Heart right ventricle (tissue), 16 donors: ENCODE data around the gene IL1A. TPM values are rescaled to one million over a fixed set of nuclear protein-coding genes. Genes with fewer than 3 reads are reported as not detected.
A peak's percentile ranks its signal among the peaks of the same experiment; 100 is the strongest.

Experiments
- ATAC-seq, 8 donors: fragments of 200-7000 bp; cut with Tn5 transposase; one replicate each; pipeline ENCODE4 v1.9.1; 2020; ENCODE audit warnings: mild to moderate bottlenecking in 8 of 8, moderate library complexity in 8 of 8, moderate number of reproducible peaks in 1 of 8
- DNase-seq, 2 donors: peaks; one replicate each; pipeline ENCODE4 v3.0.0-alpha.2; 2020
- H3K27ac ChIP-seq, 10 donors: fragments of 200-600 bp; sonication (generic) in 2 of 10; one replicate each; pipeline versions ENCODE4 v1.5.0 to v1.8.0; 2020 to 2022; ENCODE audit warnings: mild to moderate bottlenecking in 3 of 10
- H3K27me3 ChIP-seq, 7 donors: fragments of 200-600 bp; one replicate each; pipeline ENCODE4 v1.8.0; 2021 to 2022; ENCODE audit warnings: mild to moderate bottlenecking in 2 of 7
- H3K36me3 ChIP-seq, 9 donors: fragments of 200-600 bp; sonication (generic) in 1 of 9; one replicate each; pipeline versions ENCODE4 v1.5.0 to v1.8.0; 2020 to 2022; ENCODE audit warnings: mild to moderate bottlenecking in 2 of 9
- H3K4me1 ChIP-seq, 9 donors: fragments of 200-600 bp; sonication (generic) in 1 of 9; one replicate each; pipeline versions ENCODE4 v1.5.0 to v1.8.0; 2020 to 2022; ENCODE audit warnings: mild to moderate bottlenecking in 4 of 9
- H3K4me3 ChIP-seq, 10 donors: fragments of 200-600 bp; sonication (generic) in 2 of 10; one replicate each; pipeline versions ENCODE4 v1.5.0 to v1.8.0; 2020 to 2022; ENCODE audit warnings: mild to moderate bottlenecking in 7 of 10, moderate library complexity in 2 of 10
- H3K9me3 ChIP-seq, 11 donors: fragments of 200-600 bp in 10 of 11; sonication (generic) in 2 of 11; one replicate each; pipeline versions ENCODE4 v1.5.0 to v1.8.0; 2013 to 2022; ENCODE audit warnings: mild to moderate bottlenecking in 2 of 11, control low read depth in 1 of 11, moderate library complexity in 1 of 11
- WGBS, 2 donors: extraction: QIAGEN DNeasy Blood & Tissue Kit; methylation state at CpG; one replicate each; pipeline ENCODE4 v1.1.7; 2013; ENCODE audit warnings: inconsistent platforms in 1 of 2; 5-methylcytosine and 5-hydroxymethylcytosine counted together
- intact Hi-C, 10 donors: fragments of 100-400 bp; cut with DNase I; formaldehyde crosslinking; loops; one replicate each; pipeline versions ENCODE4 v1.11.1 to v1.14.2; 2022
- polyA plus RNA-seq, 2 donors: library from polyadenylated mRNA; stranded (reverse); fragments of 200-250 nt; gene quantifications; one replicate each; pipeline ENCODE4 v1.2.3, GENCODE V29; 2013
- total RNA-seq, 10 donors: library from RNA; stranded (reverse); fragmentation: NEBNext Ultra II Directional in 3 of 10; extraction: Animal tissue kit (Norgen Biotek cat#: 25700) in 3 of 10; gene quantifications; one replicate each; pipeline versions ENCODE4 v1.2.1 to v1.2.4, GENCODE V29; 2021 to 2023
- TF ChIP-seq, protein P1 (sequence below), 9 donors: fragments of 200-600 bp; sonication (generic) in 2 of 9; IDR thresholded peaks; one replicate each; pipeline versions ENCODE4 v1.5.0 to v1.8.0; 2021 to 2022; ENCODE audit warnings: antibody characterized with exemption in 9 of 9, mild to moderate bottlenecking in 5 of 9, moderate library complexity in 1 of 9
- donor health status: Arrhythmogenic right ventricular cardiomyopathy.
- donor health status: ischemic (EF 13 %, LVEDD 7.1; RV severe dilation, severe dysfunction).
- donor health status: healthy with polysubstance abuse.
- donor health status: DM: no; HTN: yes; CAD: no.
- donor health status: DM: no; HTN: no; CAD: no.
- donor health status: ischemic (EF 25% LVEDD 6.9; RV normal size, moderate dysfunction).
- donor health status: ischemic (EF 25% LVEDD 5.7; RV mildly dilated, moderate dysfunction).
- donor health status: healthy.
- donor health status: DM: yes; HTN: yes; CAD: no.
- donor health status: Ischemic cardiomyopathy.
- donor health status: ischemic (EF 35%, LVEDD 5.7; RV mildly dilated, moderate dysfunction).
- donor health status: nonischemic (EF 11% LVEDD 7.7; RV severe dilation, severe dysfunction).
- donor health status: DM: yes; HTN: yes; CAD: no.
- donor health status: PGD.
- donor health status: ischemic (EF 29% LVEDD 5.4; RV normal size, mild dysfunction).
- donor health status: nonischemic (EF 23%, LVEDD 6.1; RV moderate dilation, normal function).

IL1A gene
- total and polyA plus RNA-seq, 12 donors: 0.01 TPM; not detected in 11

DNA sequence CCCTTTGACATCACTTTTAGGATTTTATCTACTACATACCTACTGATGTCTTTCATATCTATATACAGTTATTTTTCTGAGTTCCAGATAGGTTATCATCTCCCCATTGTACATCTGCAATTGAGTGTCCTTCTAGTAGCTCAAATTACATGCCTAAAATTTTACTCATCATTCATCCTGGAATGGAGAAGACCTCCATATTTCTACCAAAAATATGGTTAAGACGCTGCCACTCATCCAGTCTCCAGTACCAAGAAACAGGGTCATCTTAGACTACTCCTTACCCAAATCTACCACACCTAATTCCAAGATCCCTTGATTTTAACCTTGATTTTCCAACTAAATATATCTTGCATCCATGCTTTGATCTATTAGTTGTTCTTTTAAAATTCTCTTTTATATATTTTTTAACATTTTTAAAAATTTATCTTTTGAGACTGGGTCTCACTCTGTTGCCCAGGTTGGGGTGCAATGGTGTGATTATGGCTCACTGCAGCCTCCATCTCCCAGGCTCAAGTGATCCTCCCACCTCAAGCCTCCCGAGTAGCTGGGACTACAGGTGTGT, 11.3 kb downstream of the IL1A start:
- DNase-seq (no peak), ATAC-seq (no peak)
- Histone ChIP-seq H3K36me3 (no peaks in the 10 kb centered on the region), H3K27ac (no peak overlapping the region), H3K4me1 (peaks cover 0 to 18% (median 0%) of the 10 kb centered on the region in 9 donors), H3K9me3 (no peaks in the 10 kb centered on the region), H3K4me3 (no peak overlapping the region), H3K27me3 (no peaks in the 10 kb centered on the region)
- WGBS, 2 donors: 60 to 69% methylated on average over 2 of the region's 2 CpGs
- TF ChIP-seq, protein P1, sequence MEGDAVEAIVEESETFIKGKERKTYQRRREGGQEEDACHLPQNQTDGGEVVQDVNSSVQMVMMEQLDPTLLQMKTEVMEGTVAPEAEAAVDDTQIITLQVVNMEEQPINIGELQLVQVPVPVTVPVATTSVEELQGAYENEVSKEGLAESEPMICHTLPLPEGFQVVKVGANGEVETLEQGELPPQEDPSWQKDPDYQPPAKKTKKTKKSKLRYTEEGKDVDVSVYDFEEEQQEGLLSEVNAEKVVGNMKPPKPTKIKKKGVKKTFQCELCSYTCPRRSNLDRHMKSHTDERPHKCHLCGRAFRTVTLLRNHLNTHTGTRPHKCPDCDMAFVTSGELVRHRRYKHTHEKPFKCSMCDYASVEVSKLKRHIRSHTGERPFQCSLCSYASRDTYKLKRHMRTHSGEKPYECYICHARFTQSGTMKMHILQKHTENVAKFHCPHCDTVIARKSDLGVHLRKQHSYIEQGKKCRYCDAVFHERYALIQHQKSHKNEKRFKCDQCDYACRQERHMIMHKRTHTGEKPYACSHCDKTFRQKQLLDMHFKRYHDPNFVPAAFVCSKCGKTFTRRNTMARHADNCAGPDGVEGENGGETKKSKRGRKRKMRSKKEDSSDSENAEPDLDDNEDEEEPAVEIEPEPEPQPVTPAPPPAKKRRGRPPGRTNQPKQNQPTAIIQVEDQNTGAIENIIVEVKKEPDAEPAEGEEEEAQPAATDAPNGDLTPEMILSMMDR (IDR thresholded peaks at IDR 0.05): no peak
- intact Hi-C loops: loop anchor here in 1 of 10 donors (5.0 kb wide), 1 partner anchor 34 kb away; no protein-coding TSS in a partner anchor

DNA sequence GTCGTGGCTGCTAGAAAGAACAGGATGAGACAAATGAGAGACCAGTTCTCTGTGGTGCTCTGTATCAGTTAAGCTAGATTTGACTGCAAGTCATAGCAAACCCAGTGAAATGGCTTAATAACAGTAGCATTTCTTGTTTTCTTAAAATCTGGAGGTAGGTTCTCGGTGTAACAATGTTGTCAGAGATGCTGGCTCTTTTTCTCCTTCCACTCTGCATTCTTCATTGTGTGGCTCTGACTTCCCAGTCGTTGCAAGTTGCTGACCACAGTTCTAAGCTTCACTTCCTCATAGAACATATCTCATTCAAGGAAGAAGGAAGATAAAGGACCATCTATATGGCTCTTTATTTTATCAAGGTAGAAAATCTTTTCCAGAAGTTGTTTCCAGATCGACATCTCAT, 12.0 kb downstream of the IL1A start:
- DNase-seq (no peak), ATAC-seq (no peak)

DNA sequence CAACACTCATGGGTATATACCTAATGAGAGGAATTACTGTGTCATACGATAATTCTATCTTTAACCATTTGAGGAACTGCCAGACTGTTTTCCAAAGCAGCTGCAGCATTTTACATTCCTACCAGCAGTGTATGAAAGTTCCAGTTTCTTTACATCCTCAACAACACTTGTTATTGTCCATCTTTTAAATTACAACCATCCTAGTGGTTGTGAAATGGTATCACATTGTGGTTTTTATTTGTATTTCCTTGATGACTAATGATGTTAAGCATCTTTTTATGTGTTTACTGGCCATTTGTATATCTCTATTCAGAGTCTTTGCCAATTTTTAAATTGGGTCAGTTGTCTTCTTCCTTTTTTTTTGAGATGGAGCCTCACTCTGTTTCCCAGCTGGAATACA, 15.9 kb downstream of the IL1A start:
- Histone ChIP-seq H3K9me3 (no peaks in the 10 kb centered on the region), H3K36me3 (no peaks in the 10 kb centered on the region), H3K4me3 (peak overlapping the region in 5 of 10 donors; percentile 14 to 39 (median 26)), H3K27me3 (no peaks in the 10 kb centered on the region), H3K4me1 (peaks cover 0 to 39% (median 14%) of the 10 kb centered on the region in 9 donors), H3K27ac (peak overlapping the region in 5 of 10 donors; percentile 11 to 73 (median 48))
- DNase-seq: no peak
- TF ChIP-seq, protein P1 (IDR thresholded peaks at IDR 0.05): no peak
- WGBS, 2 donors: 36 to 42% methylated on average over 1 of the region's 1 CpG
- intact Hi-C loops: loop anchor here in 2 of 10 donors (5.0 kb wide), 1 partner anchor 44 kb away; no protein-coding TSS in a partner anchor
- ATAC-seq: no peak

More for the DNA sequence above, 12.0 kb downstream of the IL1A start:
- TF ChIP-seq, protein P1 (IDR thresholded peaks at IDR 0.05): no peak
- WGBS, 2 donors: 75 to 76% methylated on average over 4 of the region's 4 CpGs
- Histone ChIP-seq H3K4me1 (peaks cover 0 to 24% (median 0%) of the 10 kb centered on the region in 9 donors), H3K9me3 (no peaks in the 10 kb centered on the region), H3K4me3 (no peak overlapping the region), H3K36me3 (no peaks in the 10 kb centered on the region), H3K27me3 (no peaks in the 10 kb centered on the region), H3K27ac (no peak overlapping the region)
- intact Hi-C loops: loop anchor here in 1 of 10 donors (5.0 kb wide), 1 partner anchor 35 kb away; no protein-coding TSS in a partner anchor

DNA sequence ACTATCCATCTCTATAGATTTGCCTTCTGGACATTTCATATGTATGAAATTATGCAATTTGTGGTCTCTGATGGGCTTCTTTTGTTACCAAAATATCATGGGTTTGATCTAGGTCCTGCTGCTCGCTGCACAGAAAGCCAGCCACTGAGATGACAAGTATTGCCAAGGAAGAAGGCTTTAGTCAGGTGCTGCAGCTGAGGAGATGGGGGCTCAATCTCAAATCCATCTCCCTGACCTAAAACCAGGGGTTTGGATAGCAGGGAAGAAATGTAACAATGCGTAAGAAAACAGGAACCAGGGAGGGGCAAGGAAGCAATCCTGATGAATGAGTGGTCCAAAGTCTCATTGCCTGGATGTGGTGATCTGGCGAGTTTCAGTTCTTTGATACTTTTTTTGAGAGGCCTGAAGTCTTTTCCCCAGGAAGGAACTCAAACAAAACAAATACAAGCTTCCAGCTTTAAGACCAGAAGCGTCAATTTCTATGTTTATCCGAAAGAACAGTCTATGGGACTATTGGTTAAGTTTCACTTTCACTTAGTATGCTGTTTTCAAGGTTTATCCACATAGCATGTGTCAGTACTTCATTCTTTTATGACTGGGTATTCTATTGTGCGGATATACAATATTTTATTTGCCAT, 16.5 kb downstream of the IL1A start:
- Histone ChIP-seq H3K4me3 (peak overlapping the region in 8 of 10 donors; percentile 12 to 39 (median 21)), H3K27me3 (no peaks in the 10 kb centered on the region), H3K27ac (peak overlapping the region in 6 of 10 donors; percentile 11 to 73 (median 42)), H3K9me3 (no peaks in the 10 kb centered on the region), H3K4me1 (peaks cover 0 to 45% (median 14%) of the 10 kb centered on the region in 9 donors), H3K36me3 (no peaks in the 10 kb centered on the region)
- 52 to 68% methylated on average over 6 of the region's 6 CpGs for WGBS, 2 donors
- ATAC-seq (peak in 1 of 8 donors; percentile 35), DNase-seq (no peak)
- intact Hi-C loops: loop anchor here in 2 of 10 donors (5.0 kb wide), 1 partner anchor 44 kb away; no protein-coding TSS in a partner anchor
- TF ChIP-seq, protein P1 (IDR thresholded peaks at IDR 0.05): no peak
